Skeletal muscle cell (primary cell): ENCODE results near the gene FOXJ1.
A peak's percentile ranks its signal among the peaks of the same experiment; 100 is the strongest.

Experiments used
- DNase-seq: peaks from one replicate; pipeline ENCODE4 v3.0.0-alpha.2; 2010; ENCODE audit warnings: low read depth
- H3K4me3 ChIP-seq: 2 replicates; pipeline ENCODE4 v1.5.1; 2011; ENCODE audit warnings: low read depth, mild to moderate bottlenecking, control low read depth, low read length, moderate library complexity

The FOXJ1 gene

DNA sequence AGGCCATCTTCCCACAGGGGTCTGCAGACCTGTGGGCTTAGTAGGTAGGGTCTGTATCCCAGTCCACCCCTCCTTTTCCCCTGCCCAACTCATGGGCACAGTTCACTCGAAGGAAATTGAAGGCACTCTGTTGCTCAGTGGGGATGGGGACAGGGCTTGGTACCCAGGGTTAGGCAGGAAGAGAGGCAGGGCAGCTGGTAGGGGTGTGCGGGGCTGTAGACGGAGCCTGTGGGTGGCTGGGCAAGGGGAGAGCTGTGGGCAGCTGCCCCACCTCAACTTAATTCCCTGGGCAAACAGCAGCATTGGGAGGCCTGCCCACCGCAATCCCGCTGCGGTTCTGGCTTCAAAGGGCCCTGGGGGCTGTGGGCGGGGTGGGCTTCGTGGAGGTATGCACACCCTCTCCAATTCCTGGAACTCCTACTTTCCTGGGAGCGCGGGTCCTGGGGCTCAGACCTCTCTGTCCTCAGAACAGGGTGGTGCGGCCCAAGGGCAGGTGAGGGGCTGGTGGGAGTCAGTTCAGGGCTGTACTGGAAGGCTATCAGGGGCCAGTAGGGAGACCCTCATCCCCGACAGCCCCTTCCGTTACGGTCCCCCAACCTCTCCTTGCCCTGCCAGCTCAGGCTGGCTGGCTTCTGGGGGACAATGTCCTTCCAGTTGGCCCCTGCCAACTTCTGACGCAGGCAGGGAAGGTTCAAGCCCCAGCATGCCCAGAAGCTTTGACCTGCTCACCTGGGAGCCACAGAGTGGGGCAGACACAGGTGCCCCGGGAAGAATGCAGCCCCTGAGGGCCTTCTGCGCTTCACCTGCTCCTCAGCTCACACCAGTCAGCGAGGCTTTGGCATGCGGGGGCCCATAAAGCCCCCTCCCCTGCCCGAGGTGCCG lies 9.1 kb downstream of the FOXJ1 start:
- DNase-seq = no peak
- H3K4me3 ChIP-seq = no peak overlapping the region

DNA sequence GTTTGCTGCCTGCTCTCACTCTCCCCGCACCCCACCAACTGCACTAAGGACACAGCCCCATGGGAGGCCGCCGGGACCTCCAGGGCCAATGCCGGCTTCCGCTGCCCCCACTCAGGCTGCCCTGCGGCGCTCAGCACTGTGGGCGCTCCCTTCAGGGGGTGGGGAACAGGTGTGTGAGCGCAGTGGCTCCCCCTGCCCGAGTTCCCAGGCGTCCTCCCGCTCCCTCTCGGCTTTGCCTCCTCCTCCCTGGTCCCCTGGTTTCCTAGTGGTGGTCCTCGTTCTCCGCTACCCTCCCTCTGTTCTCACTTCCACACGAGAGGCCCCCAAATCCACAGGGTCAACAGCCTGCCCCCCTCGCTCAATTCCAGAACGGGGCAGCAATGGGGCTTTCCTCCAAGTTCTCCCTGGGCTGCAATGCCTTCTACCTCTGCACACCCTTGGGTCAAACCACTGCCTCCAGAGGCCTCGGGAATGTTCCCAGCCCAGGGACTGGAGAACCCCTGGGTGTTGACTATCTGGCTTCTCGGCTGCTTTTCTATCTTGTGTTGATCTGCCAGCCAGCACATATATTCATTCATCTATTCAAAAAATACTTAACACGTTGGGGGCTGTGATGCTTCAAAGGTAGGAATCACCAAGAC lies 9.9 kb downstream of the FOXJ1 start:
- no peak overlapping the region for H3K4me3 ChIP-seq
- no peak for DNase-seq

DNA sequence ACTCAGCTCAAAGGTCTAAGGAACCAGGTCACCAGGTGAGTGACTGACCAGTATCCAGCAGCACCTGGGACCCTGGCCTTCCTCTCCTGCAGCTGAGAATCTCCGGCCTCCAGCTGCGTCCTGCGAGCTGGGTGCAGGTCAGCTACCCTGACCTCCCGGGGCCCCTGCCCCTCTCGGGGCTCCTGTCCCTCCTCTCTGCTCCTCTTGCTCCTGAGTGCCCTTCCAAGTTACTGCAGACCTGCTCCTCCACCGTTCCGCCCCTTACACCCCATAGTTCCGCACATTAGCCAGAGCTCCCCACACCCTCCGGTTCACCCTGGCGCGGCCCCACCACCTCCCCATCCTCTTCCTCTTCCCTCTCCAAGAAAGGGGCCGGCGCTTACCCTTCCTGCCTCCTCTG lies 10.6 kb downstream of the FOXJ1 start:
- no peak for DNase-seq
- H3K4me3 ChIP-seq = no peak overlapping the region

DNA sequence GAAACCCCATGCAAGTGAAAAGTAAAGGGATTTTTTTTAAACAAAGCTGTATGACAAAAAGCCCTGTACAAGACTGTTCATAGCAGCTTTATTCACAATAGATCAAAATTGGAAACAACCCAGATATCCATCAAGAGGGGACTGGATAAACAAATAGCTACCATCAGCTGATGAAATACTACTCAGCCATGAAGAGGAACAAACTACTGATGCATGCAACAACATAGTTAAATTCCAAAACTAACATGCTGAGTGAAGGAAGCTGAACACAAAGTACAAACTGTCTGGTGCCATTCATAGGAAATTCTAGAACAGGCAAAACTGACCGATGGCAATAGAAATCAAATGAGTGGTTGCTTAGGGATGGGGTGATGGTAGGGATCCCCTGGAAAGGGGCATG lies 15.1 kb downstream of the FOXJ1 start:
- H3K4me3 ChIP-seq = no peak overlapping the region
- no peak for DNase-seq

DNA sequence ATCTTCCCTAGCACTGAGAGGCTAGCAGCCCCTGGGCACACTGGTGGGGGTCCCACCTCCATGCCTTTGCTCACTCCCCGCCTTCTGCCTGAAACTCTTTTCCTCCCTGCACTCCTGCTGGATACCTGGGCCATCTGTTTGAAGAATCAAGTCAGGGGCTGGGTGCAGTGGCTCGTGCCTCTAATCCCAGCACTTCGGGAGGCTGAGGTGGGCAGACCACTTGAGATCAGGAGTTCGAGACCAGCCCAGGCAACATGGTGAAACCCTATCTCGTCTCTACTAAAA lies 15.7 kb downstream of the FOXJ1 start:
- no peak overlapping the region for H3K4me3 ChIP-seq
- DNase-seq = no peak

DNA sequence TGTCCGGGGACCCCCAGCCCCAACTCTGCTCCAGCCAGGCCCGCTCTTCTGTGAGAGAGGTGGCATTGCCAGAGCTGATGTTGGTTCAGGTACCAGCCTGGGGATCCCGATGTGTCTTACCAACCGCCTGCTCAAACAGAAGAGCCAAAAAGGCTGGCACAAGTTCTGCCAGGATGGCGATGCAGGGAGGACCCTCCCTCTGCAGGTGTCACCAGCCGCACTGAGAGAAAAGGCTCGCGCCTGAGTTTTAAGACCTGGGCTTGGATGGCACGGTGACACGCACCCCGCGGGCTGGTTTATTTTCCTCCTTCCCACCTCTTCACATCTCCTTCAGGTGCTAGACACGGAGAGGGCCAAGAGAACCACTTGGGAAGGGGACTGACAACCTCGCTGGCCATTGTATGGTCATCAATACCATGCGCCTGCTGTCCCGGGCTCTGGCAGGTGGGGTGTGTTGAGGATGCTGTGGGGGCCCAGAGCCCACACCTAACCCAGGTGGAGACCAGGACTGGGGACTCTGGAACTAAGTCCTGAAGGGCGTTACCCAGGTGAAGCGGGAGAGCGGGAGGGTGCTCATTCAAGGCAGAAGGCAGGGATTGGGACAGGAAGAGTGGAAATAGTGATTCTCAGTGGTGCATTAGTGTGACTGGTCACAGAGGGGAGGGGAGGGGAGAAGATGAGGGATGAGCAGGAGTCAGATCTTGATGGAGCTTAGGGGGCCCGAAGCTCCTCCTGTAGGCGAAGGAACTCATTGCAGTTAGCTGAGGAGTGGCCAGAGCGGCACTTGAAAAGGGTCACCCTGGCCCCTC lies 16.3 kb downstream of the FOXJ1 start:
- no peak overlapping the region for H3K4me3 ChIP-seq
- no peak for DNase-seq

DNA sequence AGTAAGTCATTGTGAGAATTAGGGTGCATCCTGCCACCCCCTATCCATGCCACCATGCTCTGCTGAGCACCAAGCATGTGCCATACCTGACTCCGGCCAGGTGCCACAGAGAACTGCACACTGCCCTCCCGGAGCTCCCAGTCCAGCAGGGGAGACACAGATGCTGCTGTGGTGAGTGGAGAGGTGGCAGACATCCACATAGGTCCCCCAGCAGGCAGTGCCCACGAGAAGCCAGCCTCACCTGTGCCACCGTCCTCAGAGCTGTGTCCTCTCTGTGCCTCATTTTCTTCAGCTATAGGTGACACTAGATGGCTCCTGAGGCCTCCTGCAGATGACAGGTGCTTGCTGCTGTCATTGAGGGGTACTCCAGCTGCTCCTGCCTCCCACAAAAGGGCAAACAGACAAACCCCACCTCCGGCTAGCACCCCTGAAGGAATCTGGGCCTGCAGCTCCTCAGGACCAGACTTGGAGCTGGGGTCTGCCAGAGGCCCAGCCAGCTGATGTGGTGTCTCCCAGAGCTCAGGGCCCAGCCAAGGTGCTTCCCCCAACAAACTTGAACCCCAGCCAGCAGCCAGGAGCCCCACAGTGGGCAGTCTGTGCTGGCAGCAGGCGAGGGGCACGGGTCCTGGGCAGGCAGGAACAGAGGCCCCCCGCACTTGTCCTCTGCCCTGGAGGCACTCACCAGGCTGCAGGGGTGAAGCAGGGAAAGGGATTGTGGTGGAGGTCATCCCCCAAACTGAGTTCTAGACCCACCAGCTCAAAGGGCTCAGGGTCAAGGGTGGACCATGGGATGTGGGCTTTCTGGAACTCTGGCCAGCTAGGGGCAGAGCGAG lies 17.1 kb downstream of the FOXJ1 start:
- H3K4me3 ChIP-seq = no peak overlapping the region
- DNase-seq = no peak

DNA sequence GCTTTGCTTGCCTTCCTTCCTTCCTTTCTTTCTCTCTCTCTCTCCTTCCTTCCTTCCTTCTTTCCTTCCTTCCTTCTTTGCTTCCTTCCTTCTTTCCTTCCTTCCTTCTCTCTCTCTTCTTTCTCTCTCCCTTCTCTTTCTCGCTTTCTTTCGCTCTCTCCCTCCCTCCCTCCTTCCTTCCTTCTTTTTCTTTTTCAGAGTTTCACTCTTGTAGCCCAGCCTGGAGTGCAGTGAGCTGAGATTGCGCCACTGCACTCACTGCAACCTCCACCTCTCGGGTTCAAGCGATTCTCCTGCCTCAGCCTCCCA lies 17.9 kb downstream of the FOXJ1 start:
- no peak for DNase-seq
- no peak overlapping the region for H3K4me3 ChIP-seq

DNA sequence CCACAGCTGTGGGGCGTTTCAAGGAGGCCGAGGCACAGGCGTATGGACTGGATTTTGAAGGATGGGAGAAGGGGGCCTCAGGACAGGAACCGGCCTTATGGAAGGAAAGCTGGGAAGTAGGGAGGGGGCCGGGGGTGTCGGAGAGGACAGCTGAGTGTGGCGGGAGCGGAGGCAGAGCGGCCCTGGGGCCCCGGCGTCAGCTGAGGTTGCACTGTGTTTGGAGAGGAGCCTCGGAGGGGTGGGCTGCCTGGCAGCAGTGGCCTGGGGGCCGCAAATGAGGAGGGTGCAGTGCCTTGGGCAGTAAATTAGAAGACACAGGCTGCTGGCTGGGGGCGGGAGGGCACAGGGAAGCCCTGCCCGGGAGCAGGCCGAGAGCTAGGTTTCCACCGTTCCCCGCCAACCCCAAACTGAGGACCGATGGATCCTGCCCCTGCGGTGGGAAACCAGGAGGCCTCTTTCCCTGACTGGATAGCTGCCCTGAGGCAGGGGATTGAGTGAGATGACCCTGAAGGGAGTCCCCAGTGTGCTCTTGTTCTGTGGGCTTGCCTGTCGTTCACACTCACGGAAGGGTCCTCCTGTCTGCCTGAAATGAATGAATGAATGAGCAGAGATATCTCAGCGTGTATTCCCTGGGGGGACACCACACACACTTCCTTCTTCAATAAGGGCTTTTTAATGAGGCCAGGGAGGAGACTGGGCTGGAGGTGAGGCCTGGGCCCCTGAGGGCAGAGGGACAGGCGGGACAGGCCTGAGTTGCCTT lies 18.4 kb downstream of the FOXJ1 start:
- DNase-seq = no peak
- no peak overlapping the region for H3K4me3 ChIP-seq

DNA sequence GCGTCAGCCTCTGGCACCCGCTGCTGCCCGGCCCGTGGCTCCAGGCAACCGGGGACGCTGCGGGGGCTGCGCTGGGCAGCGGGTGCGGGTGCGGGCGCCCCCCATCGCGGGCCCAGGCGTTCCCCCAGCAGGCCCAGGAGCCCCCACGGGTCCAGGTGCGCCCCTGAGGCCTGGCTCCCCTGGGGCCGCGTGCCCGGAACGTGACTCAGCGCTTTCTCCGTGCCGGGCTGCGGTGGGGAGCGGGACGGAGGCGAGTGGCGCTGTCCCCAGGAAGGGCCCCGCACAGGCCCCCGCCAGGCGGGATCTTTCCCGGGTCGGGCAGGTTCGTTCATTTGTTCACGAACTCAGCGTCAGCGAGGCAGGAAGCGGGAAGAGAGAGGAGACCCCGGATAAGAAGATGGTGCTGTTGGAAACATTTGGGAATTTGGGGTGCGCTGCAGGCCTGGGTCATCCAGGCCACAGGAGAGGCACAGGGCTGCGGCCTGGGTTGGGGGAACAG lies 19.1 kb downstream of the FOXJ1 start:
- no peak for DNase-seq
- H3K4me3 ChIP-seq = peak overlapping the region; percentile 25

DNA sequence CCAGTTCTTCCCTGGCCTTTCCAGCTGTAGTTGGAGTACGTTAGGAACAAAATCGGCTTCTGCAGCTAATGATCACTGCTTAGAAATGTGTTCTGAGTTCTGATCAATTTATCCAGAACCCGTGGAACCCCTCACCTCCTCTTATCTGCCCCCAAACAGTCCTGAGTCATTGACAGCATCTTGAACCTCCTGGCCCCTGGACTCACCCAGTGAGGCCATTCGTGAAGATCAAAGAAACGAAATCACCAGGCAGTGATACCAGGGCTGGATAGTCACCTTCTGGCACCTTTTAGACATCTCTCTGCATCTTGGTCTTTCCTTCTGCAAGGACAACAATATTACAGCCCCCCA lies 20.4 kb downstream of the FOXJ1 start:
- no peak for DNase-seq
- no peak overlapping the region for H3K4me3 ChIP-seq

DNA sequence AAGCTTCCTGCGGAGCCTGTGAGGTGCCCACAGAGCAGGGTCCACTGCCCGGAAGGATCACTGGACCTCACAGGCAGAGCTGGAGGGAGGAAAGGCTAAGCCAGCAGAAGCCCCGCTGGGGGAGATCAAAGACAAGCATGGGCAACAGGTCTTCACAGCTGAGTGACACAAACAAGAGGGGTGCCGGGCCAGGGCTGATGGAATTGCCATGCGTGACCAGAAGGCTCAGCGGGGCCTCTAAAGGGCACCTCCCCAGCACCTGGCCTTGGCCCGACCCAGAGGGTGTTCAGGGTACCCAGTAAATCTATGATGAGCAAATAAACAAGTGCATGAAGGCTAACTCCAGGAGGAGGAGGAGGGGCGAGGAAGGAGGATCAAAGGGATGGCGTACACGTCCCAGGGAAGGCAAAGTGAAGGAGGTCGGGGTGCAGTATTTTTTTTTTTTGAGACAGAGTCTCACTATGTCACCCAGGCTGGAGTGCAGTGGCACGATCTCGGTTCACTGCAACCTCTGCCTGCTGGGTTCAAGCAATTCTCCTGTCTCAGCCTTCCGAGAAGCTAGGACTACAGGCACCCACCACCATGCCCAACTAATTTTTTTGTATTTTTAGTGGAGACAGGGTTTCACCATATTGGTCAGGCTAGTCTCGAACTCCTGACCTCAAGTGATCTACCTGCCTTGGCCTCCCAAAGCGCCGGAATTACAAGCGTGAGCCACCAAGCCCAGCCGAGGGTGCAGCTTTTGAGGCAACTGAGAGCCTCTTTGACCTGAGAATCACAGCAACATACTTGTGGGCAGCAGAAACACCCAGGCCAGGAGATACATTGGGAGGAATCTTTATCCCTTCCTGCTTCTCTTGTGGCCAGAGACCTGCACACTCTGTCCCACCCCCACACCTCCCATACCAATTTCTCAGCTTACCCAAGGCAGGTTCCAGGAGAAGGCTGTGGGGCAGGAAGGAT lies 21.4 kb downstream of the FOXJ1 start:
- no peak for DNase-seq

DNA sequence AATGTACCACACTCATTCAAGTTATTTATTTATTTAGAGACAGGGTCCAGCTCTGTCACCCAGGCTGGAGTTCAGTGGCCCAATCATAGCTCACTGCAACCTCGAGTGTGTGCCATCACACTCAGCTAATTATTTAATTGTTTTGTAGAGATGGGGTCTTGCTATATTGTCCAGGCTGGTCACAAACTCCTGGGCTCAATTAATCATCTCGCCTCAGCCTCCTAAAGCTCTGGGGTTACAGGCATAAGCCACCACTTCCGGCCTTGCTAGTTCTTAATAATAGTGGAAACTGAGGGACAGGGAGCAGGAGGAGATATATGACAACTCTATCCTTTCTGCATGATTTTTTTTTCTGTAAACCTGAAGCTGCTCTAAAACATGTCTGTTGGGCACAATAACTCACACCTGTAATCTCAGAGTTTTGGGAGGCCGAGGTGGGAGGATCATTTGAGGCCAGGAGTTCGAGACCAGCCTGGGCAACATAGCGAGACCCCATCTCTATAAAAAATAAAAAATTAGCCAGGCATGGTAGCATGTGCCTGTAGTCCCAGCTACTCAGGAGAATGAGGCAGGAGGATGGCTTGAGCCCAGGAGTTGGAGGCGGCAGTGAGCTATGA lies 25.8 kb downstream of the FOXJ1 start:
- DNase-seq = no peak
- no peak overlapping the region for H3K4me3 ChIP-seq

More for the DNA sequence above, 21.4 kb downstream of the FOXJ1 start:
- H3K4me3 ChIP-seq = no peak overlapping the region

DNA sequence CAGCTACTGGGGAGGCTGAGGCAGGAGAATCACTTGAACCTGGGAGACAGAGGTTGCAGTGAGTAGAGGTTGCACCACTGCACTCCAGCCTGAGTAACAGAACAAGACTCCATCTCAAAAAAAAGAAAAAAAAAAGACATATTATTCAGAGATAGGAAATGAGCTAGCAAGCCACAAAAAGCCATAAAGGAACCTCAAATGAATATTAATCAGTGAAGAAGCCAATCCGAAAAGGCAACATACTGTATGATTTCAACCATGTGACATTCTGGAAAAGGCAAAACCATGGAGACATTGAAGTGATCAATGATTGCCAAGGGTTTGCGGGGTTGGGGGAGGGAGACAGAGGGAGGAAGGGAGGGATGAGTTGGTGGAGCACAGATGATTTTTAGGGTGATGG lies 29.1 kb downstream of the FOXJ1 start:
- DNase-seq = no peak
- no peak overlapping the region for H3K4me3 ChIP-seq

DNA sequence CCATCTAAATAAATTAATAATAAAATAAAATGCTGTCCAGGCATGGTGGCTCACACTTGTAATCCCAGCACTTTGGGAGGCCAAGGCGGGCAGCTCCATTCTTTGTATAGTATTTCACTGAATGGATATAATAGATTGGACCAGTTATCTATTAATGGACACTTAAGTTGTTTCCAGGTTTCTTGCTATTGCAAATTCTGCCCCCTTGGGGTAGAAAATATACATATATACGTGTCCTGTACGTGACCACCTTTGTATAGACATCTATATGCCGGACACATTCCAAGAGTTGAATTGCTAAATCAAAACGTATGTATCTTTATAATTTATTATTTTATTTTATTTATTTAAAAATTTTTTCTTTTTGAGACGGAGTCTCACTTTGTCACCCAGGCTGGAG lies 33.5 kb downstream of the FOXJ1 start:
- no peak overlapping the region for H3K4me3 ChIP-seq
- DNase-seq = no peak

DNA sequence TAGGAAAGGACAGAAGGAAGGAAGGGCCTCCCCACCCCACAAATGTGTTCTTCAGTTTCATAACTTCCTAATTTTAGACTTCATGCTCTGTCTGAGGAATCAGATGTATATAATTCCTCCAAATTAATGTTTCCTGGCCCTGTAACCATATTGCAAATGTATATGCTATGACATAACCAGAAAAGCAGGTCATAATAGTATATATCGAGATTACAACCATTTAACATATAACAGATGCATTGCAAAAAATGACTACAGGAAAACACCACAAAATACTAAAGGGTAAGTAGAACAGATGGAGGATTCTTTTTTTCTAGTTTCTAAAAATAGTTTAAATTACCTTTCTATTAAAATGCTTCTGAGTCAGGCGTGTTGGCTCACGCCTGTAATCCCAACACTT lies 34.3 kb downstream of the FOXJ1 start:
- DNase-seq = no peak
- H3K4me3 ChIP-seq = no peak overlapping the region

DNA sequence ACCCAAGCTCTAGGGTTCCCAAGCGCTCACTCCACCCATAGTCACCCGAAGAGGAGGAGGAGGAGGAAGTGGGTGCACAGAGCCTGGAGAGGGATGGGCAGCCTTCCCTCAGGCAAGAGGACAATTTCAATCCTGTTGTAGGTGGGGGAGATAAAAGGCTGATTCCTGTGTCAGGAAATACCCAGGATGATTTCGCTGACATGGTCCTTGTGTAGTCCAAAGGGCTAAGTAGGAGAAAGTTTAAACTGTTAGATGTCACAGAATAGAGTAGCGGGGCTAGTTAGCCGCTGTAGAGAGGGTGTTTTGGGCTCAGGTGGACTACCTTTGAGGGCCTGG lies 36.2 kb downstream of the FOXJ1 start:
- DNase-seq = no peak
- no peak overlapping the region for H3K4me3 ChIP-seq
